ENCODE measurements around the gene RDH5. TPM values are rescaled to one million over a fixed set of nuclear protein-coding genes. Genes with fewer than 3 reads are reported as not detected.

Gene RDH5
- total RNA-seq, 1 donor from 2014 or later = 3.6 TPM

GRCh38 chr12:55722948-55723347 lies 2.8 kb downstream of the RDH5 start:
- no peaks in the 10 kb centered on the region for H3K27me3 ChIP-seq (ENCODE audit: control insufficient read depth, insufficient read depth, low read length)
- no peak for DNase-seq (ENCODE audit: low read depth)
- TF ChIP-seq, protein P1, sequence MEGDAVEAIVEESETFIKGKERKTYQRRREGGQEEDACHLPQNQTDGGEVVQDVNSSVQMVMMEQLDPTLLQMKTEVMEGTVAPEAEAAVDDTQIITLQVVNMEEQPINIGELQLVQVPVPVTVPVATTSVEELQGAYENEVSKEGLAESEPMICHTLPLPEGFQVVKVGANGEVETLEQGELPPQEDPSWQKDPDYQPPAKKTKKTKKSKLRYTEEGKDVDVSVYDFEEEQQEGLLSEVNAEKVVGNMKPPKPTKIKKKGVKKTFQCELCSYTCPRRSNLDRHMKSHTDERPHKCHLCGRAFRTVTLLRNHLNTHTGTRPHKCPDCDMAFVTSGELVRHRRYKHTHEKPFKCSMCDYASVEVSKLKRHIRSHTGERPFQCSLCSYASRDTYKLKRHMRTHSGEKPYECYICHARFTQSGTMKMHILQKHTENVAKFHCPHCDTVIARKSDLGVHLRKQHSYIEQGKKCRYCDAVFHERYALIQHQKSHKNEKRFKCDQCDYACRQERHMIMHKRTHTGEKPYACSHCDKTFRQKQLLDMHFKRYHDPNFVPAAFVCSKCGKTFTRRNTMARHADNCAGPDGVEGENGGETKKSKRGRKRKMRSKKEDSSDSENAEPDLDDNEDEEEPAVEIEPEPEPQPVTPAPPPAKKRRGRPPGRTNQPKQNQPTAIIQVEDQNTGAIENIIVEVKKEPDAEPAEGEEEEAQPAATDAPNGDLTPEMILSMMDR (IDR thresholded peaks at IDR 0.05; ENCODE audit: insufficient read depth, low read length, poor library complexity, severe bottlenecking) = no peak
- H3K36me3 ChIP-seq (ENCODE audit: control insufficient read depth, insufficient read depth, low read length) = peaks cover 2% of the 10 kb centered on the region
- no peak overlapping the region for H3K4me3 ChIP-seq (ENCODE audit: low read depth, low read length)

GRCh38 chr12:55723516-55724225 lies 3.5 kb downstream of the RDH5 start:
- peaks cover 2% of the 10 kb centered on the region for H3K36me3 ChIP-seq (ENCODE audit: control insufficient read depth, insufficient read depth, low read length)
- no peak overlapping the region for H3K4me3 ChIP-seq (ENCODE audit: low read depth, low read length)
- H3K27me3 ChIP-seq (ENCODE audit: control insufficient read depth, insufficient read depth, low read length) = no peaks in the 10 kb centered on the region
- no peak for DNase-seq (ENCODE audit: low read depth)
- TF ChIP-seq, protein P1 (IDR thresholded peaks at IDR 0.05; ENCODE audit: insufficient read depth, low read length, poor library complexity, severe bottlenecking) = no peak

DNA sequence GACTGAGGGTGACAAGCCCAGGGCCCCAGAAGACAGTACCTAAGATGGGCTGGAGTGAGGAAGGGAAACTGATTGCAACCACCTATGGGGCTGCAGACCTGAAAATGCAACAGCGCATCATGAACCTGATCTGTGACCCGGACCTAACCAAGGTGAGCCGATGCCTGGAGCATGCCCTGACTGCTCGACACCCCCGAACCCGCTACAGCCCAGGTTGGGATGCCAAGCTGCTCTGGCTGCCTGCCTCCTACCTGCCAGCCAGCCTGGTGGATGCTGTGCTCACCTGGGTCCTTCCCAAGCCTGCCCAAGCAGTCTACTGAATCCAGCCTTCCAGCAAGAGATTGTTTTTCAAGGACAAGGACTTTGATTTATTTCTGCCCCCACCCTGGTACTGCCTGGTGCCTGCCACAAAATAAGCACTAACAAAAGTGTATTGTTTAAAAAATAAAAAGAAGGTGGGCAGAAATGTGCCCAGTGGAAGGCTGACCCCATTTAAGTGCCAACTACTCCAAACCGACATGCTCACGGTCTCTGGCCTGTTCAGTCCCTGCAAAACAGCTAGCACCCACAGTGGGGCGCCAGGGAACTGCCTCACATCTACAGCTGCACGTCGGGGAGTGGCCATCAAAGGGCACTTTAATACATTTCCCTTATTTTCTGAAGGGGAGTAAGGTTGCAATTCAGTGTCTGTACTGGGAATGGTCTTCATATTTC lies 4.2 kb downstream of the RDH5 start:
- Histone ChIP-seq H3K4me3 (ENCODE audit: low read depth, low read length) (no peak overlapping the region), H3K27me3 (ENCODE audit: control insufficient read depth, insufficient read depth, low read length) (no peaks in the 10 kb centered on the region), H3K36me3 (ENCODE audit: control insufficient read depth, insufficient read depth, low read length) (peaks cover 2% of the 10 kb centered on the region)
- TF ChIP-seq, protein P1 (IDR thresholded peaks at IDR 0.05; ENCODE audit: insufficient read depth, low read length, poor library complexity, severe bottlenecking) = peak; percentile 76
- no peak for DNase-seq (ENCODE audit: low read depth)

GRCh38 chr12:55724940-55725309 lies 4.7 kb downstream of the RDH5 start:
- Histone ChIP-seq H3K36me3 (ENCODE audit: control insufficient read depth, insufficient read depth, low read length) (peaks cover 2% of the 10 kb centered on the region), H3K4me3 (ENCODE audit: low read depth, low read length) (no peak overlapping the region), H3K27me3 (ENCODE audit: control insufficient read depth, insufficient read depth, low read length) (no peaks in the 10 kb centered on the region)
- TF ChIP-seq, protein P1 (IDR thresholded peaks at IDR 0.05; ENCODE audit: insufficient read depth, low read length, poor library complexity, severe bottlenecking) = no peak
- DNase-seq (ENCODE audit: low read depth) = no peak

- Histone ChIP-seq H3K4me3 (ENCODE audit: low read depth, low read length) (no peak overlapping the region), H3K27me3 (ENCODE audit: control insufficient read depth, insufficient read depth, low read length) (no peaks in the 10 kb centered on the region), H3K36me3 (ENCODE audit: control insufficient read depth, insufficient read depth, low read length) (peaks cover 2% of the 10 kb centered on the region)
- TF ChIP-seq, protein P1 (IDR thresholded peaks at IDR 0.05; ENCODE audit: insufficient read depth, low read length, poor library complexity, severe bottlenecking) = no peak
- no peak for DNase-seq (ENCODE audit: low read depth)
Observed at GRCh38 chr12:55725556-55725955, 5.4 kb downstream of the RDH5 start.

All from kidney epithelial cell (primary cell).